Measurements from ENCODE around the gene MRPL30.

DNA sequence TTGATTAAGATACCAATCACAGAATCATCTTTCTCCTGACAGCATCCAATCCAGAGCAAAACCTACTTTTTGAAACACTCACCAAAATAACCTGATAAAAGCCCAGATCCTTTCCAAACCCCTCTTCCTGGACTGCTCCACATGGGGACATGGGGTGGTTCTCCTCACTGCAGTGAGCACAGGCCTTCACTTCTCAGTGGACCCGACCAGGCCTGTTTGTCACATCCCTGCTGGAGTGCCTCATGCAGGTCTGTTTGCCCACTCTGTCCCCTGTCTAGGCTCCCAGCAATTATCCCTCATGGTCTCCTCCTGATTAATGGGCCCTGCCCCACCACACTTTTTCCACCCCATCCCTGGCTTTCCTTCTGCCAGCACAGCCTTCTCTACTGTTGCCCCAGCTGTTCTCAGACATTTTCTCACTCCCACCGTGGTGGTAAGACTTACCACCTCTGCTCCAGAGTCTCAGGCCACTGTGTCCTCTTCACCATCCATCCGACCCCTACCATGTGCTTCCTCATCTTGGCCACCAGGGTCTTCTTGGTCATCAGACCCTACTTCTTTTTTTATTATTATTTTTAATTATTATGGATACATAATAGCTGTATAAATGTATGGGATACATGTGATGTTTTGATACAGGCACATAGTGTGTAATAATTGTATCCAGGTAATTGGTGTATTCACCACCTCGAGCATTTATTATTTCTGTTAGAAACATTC lies 21.1 kb downstream of the MRPL30 start:
- TF ChIP-seq, protein P1, sequence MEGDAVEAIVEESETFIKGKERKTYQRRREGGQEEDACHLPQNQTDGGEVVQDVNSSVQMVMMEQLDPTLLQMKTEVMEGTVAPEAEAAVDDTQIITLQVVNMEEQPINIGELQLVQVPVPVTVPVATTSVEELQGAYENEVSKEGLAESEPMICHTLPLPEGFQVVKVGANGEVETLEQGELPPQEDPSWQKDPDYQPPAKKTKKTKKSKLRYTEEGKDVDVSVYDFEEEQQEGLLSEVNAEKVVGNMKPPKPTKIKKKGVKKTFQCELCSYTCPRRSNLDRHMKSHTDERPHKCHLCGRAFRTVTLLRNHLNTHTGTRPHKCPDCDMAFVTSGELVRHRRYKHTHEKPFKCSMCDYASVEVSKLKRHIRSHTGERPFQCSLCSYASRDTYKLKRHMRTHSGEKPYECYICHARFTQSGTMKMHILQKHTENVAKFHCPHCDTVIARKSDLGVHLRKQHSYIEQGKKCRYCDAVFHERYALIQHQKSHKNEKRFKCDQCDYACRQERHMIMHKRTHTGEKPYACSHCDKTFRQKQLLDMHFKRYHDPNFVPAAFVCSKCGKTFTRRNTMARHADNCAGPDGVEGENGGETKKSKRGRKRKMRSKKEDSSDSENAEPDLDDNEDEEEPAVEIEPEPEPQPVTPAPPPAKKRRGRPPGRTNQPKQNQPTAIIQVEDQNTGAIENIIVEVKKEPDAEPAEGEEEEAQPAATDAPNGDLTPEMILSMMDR (IDR thresholded peaks at IDR 0.05): no peak
- TF ChIP-seq EP300 (IDR thresholded peaks at IDR 0.05; ENCODE audit: low read depth): no peak
- TF ChIP-seq POLR2A (IDR thresholded peaks at IDR 0.05): no peak
